Measurements from ENCODE around the gene BHLHE23.

DNA sequence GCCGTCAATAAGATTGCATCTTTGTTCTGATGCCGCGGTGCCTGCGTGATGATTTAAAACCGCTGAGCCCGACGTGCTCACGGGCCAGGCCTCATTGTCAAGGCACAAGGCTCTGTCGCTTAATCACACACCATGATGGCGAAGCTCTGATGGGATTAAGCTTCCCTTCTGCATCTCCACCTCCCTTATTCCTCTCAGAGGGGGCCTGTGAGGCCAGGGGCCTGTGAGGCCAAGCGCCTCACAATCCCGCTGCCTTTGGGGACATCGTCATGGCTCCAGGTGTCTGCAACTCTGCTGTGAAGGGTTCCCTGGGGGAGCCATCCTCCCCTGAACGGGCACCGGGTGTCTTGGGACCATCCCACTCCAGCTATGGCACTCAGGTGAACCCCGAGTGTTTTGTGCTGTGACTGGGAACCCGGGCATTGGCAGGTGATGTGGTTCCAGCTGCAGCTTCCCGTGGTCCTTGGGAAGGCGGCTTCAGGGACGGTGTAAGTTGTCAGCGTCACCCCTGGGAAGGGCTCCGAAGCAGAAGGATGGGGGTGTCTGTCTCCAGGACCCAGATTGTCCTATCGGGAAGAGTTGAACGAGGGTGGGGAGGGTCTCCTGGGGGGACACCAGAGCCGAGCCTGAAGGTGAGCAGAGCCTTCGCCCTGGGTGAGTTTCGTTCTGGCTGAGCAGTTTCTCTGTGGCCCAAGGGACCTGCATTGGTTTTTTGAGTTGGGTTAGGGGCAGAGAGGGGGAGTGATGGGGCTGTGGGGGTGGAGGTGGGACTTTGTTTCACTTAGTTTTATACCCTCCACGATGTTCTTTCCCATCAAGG is 18.0 kb upstream of the BHLHE23 start:
- TF ChIP-seq EP300 (IDR thresholded peaks at IDR 0.05), result no peak
- TF ChIP-seq, protein P1, sequence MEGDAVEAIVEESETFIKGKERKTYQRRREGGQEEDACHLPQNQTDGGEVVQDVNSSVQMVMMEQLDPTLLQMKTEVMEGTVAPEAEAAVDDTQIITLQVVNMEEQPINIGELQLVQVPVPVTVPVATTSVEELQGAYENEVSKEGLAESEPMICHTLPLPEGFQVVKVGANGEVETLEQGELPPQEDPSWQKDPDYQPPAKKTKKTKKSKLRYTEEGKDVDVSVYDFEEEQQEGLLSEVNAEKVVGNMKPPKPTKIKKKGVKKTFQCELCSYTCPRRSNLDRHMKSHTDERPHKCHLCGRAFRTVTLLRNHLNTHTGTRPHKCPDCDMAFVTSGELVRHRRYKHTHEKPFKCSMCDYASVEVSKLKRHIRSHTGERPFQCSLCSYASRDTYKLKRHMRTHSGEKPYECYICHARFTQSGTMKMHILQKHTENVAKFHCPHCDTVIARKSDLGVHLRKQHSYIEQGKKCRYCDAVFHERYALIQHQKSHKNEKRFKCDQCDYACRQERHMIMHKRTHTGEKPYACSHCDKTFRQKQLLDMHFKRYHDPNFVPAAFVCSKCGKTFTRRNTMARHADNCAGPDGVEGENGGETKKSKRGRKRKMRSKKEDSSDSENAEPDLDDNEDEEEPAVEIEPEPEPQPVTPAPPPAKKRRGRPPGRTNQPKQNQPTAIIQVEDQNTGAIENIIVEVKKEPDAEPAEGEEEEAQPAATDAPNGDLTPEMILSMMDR (IDR thresholded peaks at IDR 0.05), result no peak
